Memory B cell (primary cell): ENCODE measurements around the gene HELZ.

Experiments
- ATAC-seq: fragments of 150-1000 bp; cut with Tn5 transposase; 2 replicates; pipeline ENCODE4 v1.10.0; 2021; ENCODE audit warnings: low read depth, mild to moderate bottlenecking, moderate library complexity
- DNase-seq, 2 donors: peaks; one replicate each; pipeline ENCODE4 v3.0.0; 2022; ENCODE audit warnings: low spot score in 2 of 2
- H3K27ac Mint-ChIP-seq: one replicate; pipeline ENCODE4 v1.8.0; 2022; ENCODE audit warnings: mild to moderate bottlenecking, moderate library complexity, mixed read lengths
- H3K27me3 Mint-ChIP-seq: one replicate; pipeline ENCODE4 v1.8.0; 2022; ENCODE audit warnings: mixed read lengths
- H3K36me3 Mint-ChIP-seq: one replicate; pipeline ENCODE4 v1.8.0; 2022; ENCODE audit warnings: mild to moderate bottlenecking, mixed read lengths
- H3K4me1 Mint-ChIP-seq: one replicate; pipeline ENCODE4 v1.8.0; 2022; ENCODE audit warnings: mixed read lengths
- H3K4me3 Mint-ChIP-seq: one replicate; pipeline ENCODE4 v1.8.0; 2022; ENCODE audit warnings: mild to moderate bottlenecking, moderate library complexity, mixed read lengths
- H3K9me3 Mint-ChIP-seq: one replicate; pipeline ENCODE4 v1.8.0; 2022; ENCODE audit warnings: mixed read lengths

The HELZ gene

GRCh38 chr17:67032985-67033384 lies 212.0 kb downstream of the HELZ start:
- no peak overlapping the region for H3K4me3 Mint-ChIP-seq
- H3K4me1 Mint-ChIP-seq: no peaks in the 10 kb centered on the region
- H3K9me3 Mint-ChIP-seq: peaks cover 4% of the 10 kb centered on the region
- no peak for DNase-seq
- no peaks in the 10 kb centered on the region for H3K36me3 Mint-ChIP-seq
- no peak for ATAC-seq
- peaks cover 18% of the 10 kb centered on the region for H3K27me3 Mint-ChIP-seq
- no peak overlapping the region for H3K27ac Mint-ChIP-seq

- Mint-ChIP-seq H3K4me1 (no peaks in the 10 kb centered on the region), H3K27ac (no peak overlapping the region), H3K9me3 (peaks cover 4% of the 10 kb centered on the region), H3K27me3 (peaks cover 16% of the 10 kb centered on the region), H3K36me3 (no peaks in the 10 kb centered on the region), H3K4me3 (no peak overlapping the region)
- ATAC-seq (no peak), DNase-seq (no peak)
These were observed 212.6 kb downstream of the HELZ start for GRCh38 chr17:67032382-67032781.

GRCh38 chr17:67030641-67031040 lies 214.4 kb downstream of the HELZ start:
- H3K9me3 Mint-ChIP-seq: peaks cover 4% of the 10 kb centered on the region
- no peak for DNase-seq
- no peak overlapping the region for H3K27ac Mint-ChIP-seq
- no peak for ATAC-seq
- no peaks in the 10 kb centered on the region for H3K4me1 Mint-ChIP-seq
- peaks cover 7% of the 10 kb centered on the region for H3K27me3 Mint-ChIP-seq
- no peak overlapping the region for H3K4me3 Mint-ChIP-seq
- H3K36me3 Mint-ChIP-seq: no peaks in the 10 kb centered on the region

GRCh38 chr17:67027031-67027628 lies 217.9 kb downstream of the HELZ start:
- H3K4me1 Mint-ChIP-seq: no peaks in the 10 kb centered on the region
- no peak for ATAC-seq
- no peak overlapping the region for H3K4me3 Mint-ChIP-seq
- H3K27me3 Mint-ChIP-seq: no peaks in the 10 kb centered on the region
- H3K27ac Mint-ChIP-seq: no peak overlapping the region
- DNase-seq: no peak
- H3K36me3 Mint-ChIP-seq: no peaks in the 10 kb centered on the region
- H3K9me3 Mint-ChIP-seq: no peaks in the 10 kb centered on the region

GRCh38 chr17:67026341-67026740 lies 218.7 kb downstream of the HELZ start:
- no peak for DNase-seq
- ATAC-seq: no peak
- no peaks in the 10 kb centered on the region for H3K36me3 Mint-ChIP-seq

GRCh38 chr17:67025216-67025792 lies 219.7 kb downstream of the HELZ start:
- no peak overlapping the region for H3K4me3 Mint-ChIP-seq
- no peaks in the 10 kb centered on the region for H3K36me3 Mint-ChIP-seq
- H3K27me3 Mint-ChIP-seq: no peaks in the 10 kb centered on the region
- DNase-seq (no peak), ATAC-seq (no peak)
- H3K27ac Mint-ChIP-seq: no peak overlapping the region
- no peaks in the 10 kb centered on the region for H3K4me1 Mint-ChIP-seq
- H3K9me3 Mint-ChIP-seq: no peaks in the 10 kb centered on the region

More at GRCh38 chr17:67026341-67026740, 218.7 kb downstream of the HELZ start:
- H3K27ac Mint-ChIP-seq: no peak overlapping the region
- no peak overlapping the region for H3K4me3 Mint-ChIP-seq
- H3K27me3 Mint-ChIP-seq: no peaks in the 10 kb centered on the region
- H3K4me1 Mint-ChIP-seq: no peaks in the 10 kb centered on the region
- H3K9me3 Mint-ChIP-seq: no peaks in the 10 kb centered on the region

- DNase-seq (no peak), ATAC-seq (no peak)
- Mint-ChIP-seq H3K4me3 (no peak overlapping the region), H3K27ac (no peak overlapping the region), H3K4me1 (no peaks in the 10 kb centered on the region), H3K9me3 (no peaks in the 10 kb centered on the region), H3K36me3 (no peaks in the 10 kb centered on the region), H3K27me3 (no peaks in the 10 kb centered on the region)
These were observed 220.3 kb downstream of the HELZ start for GRCh38 chr17:67024736-67025135.

- H3K4me1 Mint-ChIP-seq: no peaks in the 10 kb centered on the region
- no peaks in the 10 kb centered on the region for H3K36me3 Mint-ChIP-seq
- no peak overlapping the region for H3K27ac Mint-ChIP-seq
- no peak overlapping the region for H3K4me3 Mint-ChIP-seq
- DNase-seq (no peak), ATAC-seq (no peak)
- H3K9me3 Mint-ChIP-seq: no peaks in the 10 kb centered on the region
- H3K27me3 Mint-ChIP-seq: no peaks in the 10 kb centered on the region
These were observed 222.6 kb downstream of the HELZ start for GRCh38 chr17:67022451-67022810.

- H3K27me3 Mint-ChIP-seq: no peaks in the 10 kb centered on the region
- no peak overlapping the region for H3K27ac Mint-ChIP-seq
- no peak overlapping the region for H3K4me3 Mint-ChIP-seq
- no peaks in the 10 kb centered on the region for H3K36me3 Mint-ChIP-seq
- no peaks in the 10 kb centered on the region for H3K9me3 Mint-ChIP-seq
- H3K4me1 Mint-ChIP-seq: no peaks in the 10 kb centered on the region
- ATAC-seq (no peak), DNase-seq (no peak)
These were observed 223.1 kb downstream of the HELZ start for GRCh38 chr17:67021743-67022450.

GRCh38 chr17:67021196-67021595 lies 223.8 kb downstream of the HELZ start:
- H3K4me3 Mint-ChIP-seq: no peak overlapping the region
- ATAC-seq (no peak), DNase-seq (no peak)
- no peaks in the 10 kb centered on the region for H3K4me1 Mint-ChIP-seq
- H3K36me3 Mint-ChIP-seq: no peaks in the 10 kb centered on the region
- H3K27me3 Mint-ChIP-seq: no peaks in the 10 kb centered on the region
- H3K9me3 Mint-ChIP-seq: no peaks in the 10 kb centered on the region
- H3K27ac Mint-ChIP-seq: no peak overlapping the region
